Aorta (tissue), 5 donors: ENCODE data around the gene NADK. TPM values are rescaled to one million over a fixed set of nuclear protein-coding genes. Genes with fewer than 3 reads are reported as not detected.

Experiments used
- ATAC-seq: fragments of 200-7000 bp; cut with Tn5 transposase; one replicate; pipeline ENCODE4 v1.9.1; 2022; ENCODE audit warnings: moderate library complexity; ENCODE audit not compliant: low FRiP score
- DNase-seq, 2 donors: peaks; one replicate each; pipeline ENCODE4 v3.0.0-alpha.2; 2020
- H3K27ac ChIP-seq, 2 donors: one replicate each; pipeline ENCODE4 v1.5.1; 2013; ENCODE audit warnings: low read length in 2 of 2, mild to moderate bottlenecking in 2 of 2, moderate library complexity in 2 of 2, control low read depth in 1 of 2, inconsistent platforms in 1 of 2, low read depth in 1 of 2
- H3K27me3 ChIP-seq, 2 donors: one replicate each; pipeline ENCODE4 v1.6.1; 2013; ENCODE audit warnings: control low read depth in 1 of 2, low read length in 1 of 2, mild to moderate bottlenecking in 1 of 2, moderate library complexity in 1 of 2; ENCODE audit not compliant: insufficient read depth in 2 of 2, control insufficient read depth in 1 of 2
- H3K36me3 ChIP-seq, 2 donors: one replicate each; pipeline ENCODE4 v1.6.1; 2013; ENCODE audit warnings: control low read depth in 1 of 2, low read length in 1 of 2, mild to moderate bottlenecking in 1 of 2; ENCODE audit not compliant: insufficient read depth in 2 of 2, control insufficient read depth in 1 of 2
- H3K4me1 ChIP-seq, 2 donors: one replicate each; pipeline ENCODE4 v1.6.1; 2013; ENCODE audit warnings: low read length in 2 of 2, control low read depth in 1 of 2, mild to moderate bottlenecking in 1 of 2, moderate library complexity in 1 of 2; ENCODE audit not compliant: insufficient read depth in 2 of 2, control insufficient read depth in 1 of 2
- H3K4me3 ChIP-seq, 2 donors: one replicate each; pipeline ENCODE4 v1.5.1; 2013; ENCODE audit warnings: low read length in 2 of 2, control low read depth in 1 of 2, mild to moderate bottlenecking in 1 of 2
- H3K9me3 ChIP-seq: one replicate; pipeline ENCODE4 v1.6.1; 2013; ENCODE audit warnings: mild to moderate bottlenecking, low read length; ENCODE audit not compliant: control insufficient read depth
- WGBS, 2 donors: extraction: QIAGEN DNeasy Blood & Tissue Kit; methylation state at CpG; one replicate each; pipeline ENCODE4 v1.1.7; 2013; 5-methylcytosine and 5-hydroxymethylcytosine counted together
- intact Hi-C, 2 donors: fragments of 100-400 bp; cut with DNase I; formaldehyde crosslinking; loops; one replicate each; pipeline versions ENCODE4 v1.14.2 to v1.15.0; 2022
- polyA plus RNA-seq, 2 donors: library from polyadenylated mRNA; stranded (reverse); fragments of 200-250 nt; gene quantifications; one replicate each; pipeline ENCODE4 v1.2.3, GENCODE V29; 2013
- total RNA-seq, 2 donors: library from RNA; stranded (reverse); fragmentation: NEBNext Ultra II Directional; extraction: Animal tissue kit (Norgen Biotek cat#: 25700); gene quantifications; one replicate each; pipeline ENCODE4 v1.2.1, GENCODE V29; 2021
- donor health status: healthy with polysubstance abuse.
- donor health status: Bipolar disorder and iron deficiency.
- donor health status: DM: no; HTN: no; CAD: no.
- donor health status: DM: no; HTN: no; CAD: no.
- donor health status: DM: yes; HTN: yes; CAD: no.

NADK gene
- total and polyA plus RNA-seq, 4 donors = 66.0 to 87.7 (median 77.6) TPM

DNA sequence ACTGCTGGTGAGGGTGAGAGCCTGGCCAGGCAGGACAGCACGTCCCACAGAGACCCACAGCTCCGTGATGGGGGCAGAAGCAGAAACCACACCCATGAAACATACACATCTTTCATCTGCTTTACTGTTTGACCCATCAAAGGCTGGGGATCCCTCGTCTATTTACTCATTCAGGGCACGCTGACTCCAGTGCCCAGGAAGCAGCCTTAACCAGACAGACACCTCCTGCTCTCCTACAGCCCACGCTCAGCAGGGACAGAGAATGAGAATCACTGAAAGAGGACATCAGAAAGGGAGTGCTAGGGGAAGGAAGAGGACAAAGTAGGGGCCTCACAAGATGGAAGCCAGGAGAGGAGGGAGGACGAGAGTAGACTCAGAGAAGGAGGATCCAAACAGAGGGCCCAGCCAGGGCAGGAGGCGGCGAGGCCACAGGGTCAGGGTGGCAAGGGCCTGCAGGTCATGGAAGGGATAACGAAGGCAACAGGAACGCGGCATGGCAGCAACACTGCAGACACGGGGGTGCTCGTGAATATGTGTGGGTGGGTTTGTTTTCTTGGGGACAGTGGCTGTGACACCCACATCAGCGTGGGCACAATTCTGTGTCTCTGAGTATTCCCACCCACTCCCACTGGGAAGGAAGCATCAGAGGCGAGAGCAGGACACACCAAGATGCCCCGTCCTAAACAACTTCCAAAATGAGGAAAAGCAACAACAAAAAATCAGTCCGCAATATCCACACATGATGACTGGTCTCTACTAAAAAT, 15.4 kb upstream of the NADK start:
- 87% methylated on average over 17 of the region's 17 CpGs for WGBS, 2 donors
- no peak for ATAC-seq
- peaks cover 0 to 6% of the 10 kb centered on the region in 2 donors for H3K36me3 ChIP-seq
- H3K4me1 ChIP-seq = no peaks in the 10 kb centered on the region
- intact Hi-C loops = no loop called here
- DNase-seq = peak in 1 of 2 donors; percentile 67
- H3K27me3 ChIP-seq = no peaks in the 10 kb centered on the region
- H3K4me3 ChIP-seq = no peak overlapping the region
- no peaks in the 10 kb centered on the region for H3K9me3 ChIP-seq
- H3K27ac ChIP-seq = no peak overlapping the region

DNA sequence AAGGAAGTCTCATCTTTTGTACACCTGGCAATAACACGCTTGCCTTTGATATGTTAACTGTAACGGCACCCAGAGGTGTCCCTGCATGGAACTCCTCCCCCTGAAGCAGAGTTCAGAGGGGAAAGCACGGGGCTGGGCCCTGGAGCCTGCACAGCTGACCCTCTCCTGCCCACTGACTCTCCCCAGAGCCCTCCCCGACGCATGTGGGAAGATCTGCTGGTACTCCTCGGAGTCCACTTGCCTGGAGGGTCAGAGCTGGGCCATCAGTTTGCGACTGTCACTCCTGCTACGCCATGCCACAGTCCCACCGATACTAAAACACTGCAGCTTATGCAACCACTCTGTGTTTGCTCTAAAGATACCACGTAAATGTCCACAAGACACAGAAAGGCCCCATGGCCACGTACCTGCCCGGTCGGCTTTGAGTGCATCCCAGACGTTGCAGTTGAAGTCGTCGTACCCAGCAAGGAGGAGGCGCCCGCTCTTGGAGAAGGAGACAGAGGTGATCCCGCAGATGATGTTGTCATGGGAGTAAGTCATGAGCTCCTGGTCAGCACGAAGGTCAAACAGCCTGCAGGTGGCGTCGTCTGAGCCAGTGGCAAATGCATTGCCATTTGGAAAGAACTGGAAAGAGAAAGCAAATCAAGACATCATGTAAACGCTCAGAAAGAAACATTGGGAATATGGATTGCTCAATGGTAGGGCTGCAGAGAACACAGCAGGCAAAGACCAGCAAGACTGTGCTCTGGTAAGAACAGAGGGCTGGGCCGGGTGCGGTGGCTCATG, 10.6 kb upstream of the NADK start:
- no peaks in the 10 kb centered on the region for H3K9me3 ChIP-seq
- DNase-seq (no peak), ATAC-seq (no peak)
- intact Hi-C loops = no loop called here
- WGBS, 2 donors = 82% methylated on average over 25 of the region's 25 CpGs
- H3K27ac ChIP-seq = no peak overlapping the region
- H3K4me3 ChIP-seq = no peak overlapping the region
- H3K27me3 ChIP-seq = no peaks in the 10 kb centered on the region
- H3K4me1 ChIP-seq = no peaks in the 10 kb centered on the region
- peaks cover 0 to 7% of the 10 kb centered on the region in 2 donors for H3K36me3 ChIP-seq

DNA sequence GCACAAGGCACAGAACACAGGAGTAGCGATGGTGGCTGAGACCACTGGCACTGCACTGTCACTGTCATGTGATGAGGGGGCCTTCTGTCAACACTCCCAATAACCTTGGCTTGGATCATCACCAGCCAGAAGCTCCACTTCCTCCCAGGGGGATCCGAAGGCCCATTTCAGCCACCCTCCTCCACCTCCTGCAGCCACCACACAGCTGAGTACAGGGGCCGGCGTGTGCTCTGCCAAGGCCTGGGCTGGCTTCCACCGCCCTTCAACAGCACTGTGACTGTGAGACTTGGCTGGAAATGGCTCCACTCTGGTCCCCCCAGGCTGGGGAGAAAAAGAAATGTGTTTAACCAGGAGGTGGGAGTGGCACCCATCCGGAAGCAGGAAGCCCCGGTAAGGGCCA, 9.9 kb upstream of the NADK start:
- Histone ChIP-seq H3K4me3 (no peak overlapping the region), H3K27me3 (no peaks in the 10 kb centered on the region), H3K27ac (no peak overlapping the region), H3K36me3 (peaks cover 0 to 7% of the 10 kb centered on the region in 2 donors), H3K4me1 (no peaks in the 10 kb centered on the region), H3K9me3 (no peaks in the 10 kb centered on the region)
- no peak for DNase-seq
- intact Hi-C loops = no loop called here
- 27 to 32% methylated on average over 7 of the region's 7 CpGs for WGBS, 2 donors
- no peak for ATAC-seq

DNA sequence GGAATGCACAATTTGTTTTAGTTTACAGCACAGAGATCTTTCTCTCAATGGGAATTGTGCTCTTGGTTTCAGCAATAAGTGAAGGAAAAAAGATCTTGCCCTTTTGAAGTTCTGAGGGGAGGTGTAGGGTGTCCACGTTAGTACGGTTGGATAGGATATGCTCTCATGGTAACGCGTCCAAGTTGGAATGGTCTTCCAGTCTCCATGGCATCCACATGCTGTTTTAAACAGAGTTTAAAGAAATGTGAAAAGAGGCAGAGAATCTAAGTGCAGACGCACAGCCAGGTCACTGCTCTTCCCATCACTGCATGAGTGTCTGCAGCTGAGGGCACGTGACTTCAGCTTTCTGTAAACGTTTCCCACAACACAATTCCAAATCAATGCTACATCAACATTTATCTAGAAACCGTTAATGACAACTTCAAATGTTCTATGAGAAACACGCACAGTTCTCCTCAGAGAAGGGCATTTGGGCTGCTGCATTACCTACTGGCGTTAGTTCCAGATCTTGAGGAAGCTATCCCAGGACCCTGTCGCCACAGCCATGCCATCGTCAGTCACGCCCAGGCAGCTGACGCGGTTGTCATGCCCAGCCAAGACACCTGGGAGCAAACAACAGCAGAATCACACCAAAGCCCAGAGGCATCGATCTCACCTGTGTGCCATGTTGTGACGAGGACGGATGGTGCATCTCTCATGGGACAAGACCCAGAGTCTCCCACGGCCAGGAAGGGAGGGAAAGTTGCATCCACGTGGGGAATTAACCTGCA, 8.8 kb upstream of the NADK start:
- 84 to 86% methylated on average over 20 of the region's 20 CpGs for WGBS, 2 donors
- ATAC-seq (no peak), DNase-seq (no peak)
- Histone ChIP-seq H3K9me3 (no peaks in the 10 kb centered on the region), H3K27ac (no peak overlapping the region), H3K4me3 (no peak overlapping the region), H3K27me3 (no peaks in the 10 kb centered on the region), H3K36me3 (peaks cover 0 to 7% of the 10 kb centered on the region in 2 donors), H3K4me1 (no peaks in the 10 kb centered on the region)
- intact Hi-C loops = no loop called here

DNA sequence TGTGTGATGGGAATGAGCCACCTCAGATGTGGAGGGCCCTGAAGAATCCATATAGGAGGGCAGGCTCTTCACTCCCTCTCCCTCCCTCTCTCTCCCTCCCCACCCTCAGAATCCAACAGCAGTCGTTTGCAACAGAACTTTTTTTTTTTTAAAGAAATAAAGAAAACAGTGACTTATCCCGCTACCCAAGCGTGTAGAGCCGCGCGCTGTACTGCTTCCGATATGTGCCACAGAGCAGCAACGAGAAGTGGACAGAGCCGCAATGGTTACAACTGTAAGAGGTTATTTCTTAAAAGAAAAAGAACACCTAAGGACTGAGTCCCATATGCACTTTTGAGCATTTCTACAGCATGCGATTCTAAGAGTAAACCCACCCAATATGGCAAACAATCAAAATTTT, 7.4 kb upstream of the NADK start:
- 82 to 86% methylated on average over 10 of the region's 10 CpGs for WGBS, 2 donors
- no peaks in the 10 kb centered on the region for H3K4me1 ChIP-seq

DNA sequence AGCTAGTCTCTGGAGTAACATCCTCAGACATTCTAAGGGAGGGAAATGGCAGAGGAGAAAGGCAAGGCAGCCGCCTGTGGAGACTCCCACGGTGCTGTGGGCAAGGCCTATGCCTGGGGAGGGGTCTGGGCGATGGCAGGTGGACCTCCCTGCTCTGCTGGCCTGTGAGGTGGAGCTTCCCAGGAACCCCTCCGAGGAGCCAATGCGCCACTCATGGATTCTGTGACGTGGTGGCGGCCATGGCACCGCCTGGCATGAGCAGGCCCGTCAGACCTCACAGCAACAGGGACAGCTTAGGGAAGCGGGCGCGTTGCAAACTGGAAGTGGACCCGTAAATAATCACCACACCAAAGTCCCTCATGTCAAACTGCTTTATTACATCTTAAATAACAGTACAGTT, 6.7 kb upstream of the NADK start:
- intact Hi-C loops = loop anchor here in 1 of 2 donors (5.0 kb wide), 1 partner anchor 107 kb away; the partner anchor contains the start of gene GNB1
- ATAC-seq (no peak), DNase-seq (no peak)
- H3K4me1 ChIP-seq = no peaks in the 10 kb centered on the region
- no peaks in the 10 kb centered on the region for H3K9me3 ChIP-seq
- peaks cover 0 to 2% of the 10 kb centered on the region in 2 donors for H3K36me3 ChIP-seq
- H3K27ac ChIP-seq = no peak overlapping the region
- no peaks in the 10 kb centered on the region for H3K27me3 ChIP-seq
- no peak overlapping the region for H3K4me3 ChIP-seq
- 94 to 96% methylated on average over 13 of the region's 13 CpGs for WGBS, 2 donors

More for the DNA sequence above, 7.4 kb upstream of the NADK start:
- H3K27ac ChIP-seq = no peak overlapping the region
- H3K9me3 ChIP-seq = no peaks in the 10 kb centered on the region
- DNase-seq (no peak), ATAC-seq (no peak)
- peaks cover 0 to 5% of the 10 kb centered on the region in 2 donors for H3K36me3 ChIP-seq
- intact Hi-C loops = no loop called here
- H3K27me3 ChIP-seq = no peaks in the 10 kb centered on the region
- no peak overlapping the region for H3K4me3 ChIP-seq

DNA sequence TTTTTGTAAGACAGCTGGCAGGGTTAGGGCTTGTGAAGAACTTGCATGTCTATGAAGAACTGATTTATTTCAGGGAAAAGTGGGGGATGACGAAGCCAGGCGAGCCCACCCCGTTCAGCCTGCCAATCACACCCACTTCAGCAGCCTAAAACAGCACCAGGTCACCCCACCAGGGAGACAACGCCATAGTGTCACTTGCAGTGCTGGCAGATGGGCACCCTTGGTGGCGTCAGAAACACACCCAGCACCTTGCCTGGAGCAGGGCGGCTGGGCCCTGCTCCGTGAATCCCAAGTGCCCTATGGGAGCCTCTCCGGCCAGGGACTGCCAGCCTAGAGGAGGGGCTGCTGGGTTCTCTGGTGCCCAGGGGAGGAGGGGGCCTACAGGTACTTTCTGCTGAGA, 5.0 kb upstream of the NADK start:
- ATAC-seq (no peak), DNase-seq (no peak)
- Histone ChIP-seq H3K27me3 (no peaks in the 10 kb centered on the region), H3K4me3 (no peak overlapping the region), H3K36me3 (no peaks in the 10 kb centered on the region), H3K27ac (no peak overlapping the region), H3K9me3 (no peaks in the 10 kb centered on the region), H3K4me1 (no peaks in the 10 kb centered on the region)
- intact Hi-C loops = loop anchor here in 1 of 2 donors (5.0 kb wide), 1 partner anchor 109 kb away; the partner anchor contains the start of gene GNB1
- 49 to 63% methylated on average over 8 of the region's 8 CpGs for WGBS, 2 donors

DNA sequence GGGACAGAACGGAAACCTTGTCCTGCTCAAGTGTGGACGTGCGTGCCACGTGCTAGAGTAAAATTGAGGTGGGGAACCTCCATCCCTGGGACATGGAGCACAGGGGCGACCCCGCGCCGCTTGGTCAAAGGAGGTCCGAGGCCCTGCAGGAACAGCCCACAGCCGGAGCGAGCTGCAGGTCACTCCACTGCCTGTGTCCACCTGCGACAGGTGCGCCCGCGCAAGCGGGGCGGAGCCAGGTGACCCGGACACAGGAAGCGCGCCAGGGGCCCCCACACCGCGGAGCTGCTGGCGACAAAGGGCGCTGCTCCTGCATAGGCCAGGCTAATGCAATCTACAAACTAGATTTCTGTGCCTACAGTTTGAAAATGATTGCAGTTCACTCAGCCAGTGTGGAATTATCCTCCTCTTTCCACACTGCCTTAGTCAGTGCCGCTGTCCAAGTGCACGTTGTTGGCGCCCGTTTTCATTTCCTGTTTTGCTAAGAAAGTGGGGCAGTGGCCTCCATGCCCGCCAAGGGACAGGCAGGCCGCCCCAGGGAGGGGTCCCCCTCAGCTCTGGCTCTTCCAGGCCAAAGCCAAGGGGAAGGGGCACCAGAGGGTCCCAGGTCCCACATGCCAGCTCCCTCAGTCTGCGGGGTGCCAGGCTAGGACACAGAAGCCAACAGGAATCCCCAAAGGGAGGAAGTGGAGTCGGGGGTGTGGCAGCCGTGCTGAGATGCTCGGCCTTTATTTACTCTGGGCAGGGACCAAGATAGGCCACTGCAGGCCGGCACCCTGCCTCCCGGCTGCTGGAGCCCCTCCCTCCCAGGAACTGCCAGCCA, 4.3 kb upstream of the NADK start:
- H3K4me3 ChIP-seq = no peak overlapping the region
- no peaks in the 10 kb centered on the region for H3K9me3 ChIP-seq
- H3K36me3 ChIP-seq = no peaks in the 10 kb centered on the region
- ATAC-seq (peak; percentile 77), DNase-seq (peak; percentile 86 to 87)
- intact Hi-C loops = loop anchor here in 1 of 2 donors (5.0 kb wide), 1 partner anchor 110 kb away; the partner anchor contains the start of gene GNB1
- peak overlapping the region in 1 of 2 donors; percentile 72 for H3K27ac ChIP-seq
- no peaks in the 10 kb centered on the region for H3K27me3 ChIP-seq
- 0 to 1% methylated on average over 36 of the region's 36 CpGs for WGBS, 2 donors
- H3K4me1 ChIP-seq = no peaks in the 10 kb centered on the region
